Measurements from ENCODE around the gene ZCCHC24. TPM values are rescaled to one million over a fixed set of nuclear protein-coding genes. Genes with fewer than 3 reads are reported as not detected.
"Not testable (repeated sequence)": the region's sequence is repeated elsewhere in the genome, so short reads cannot be mapped to it uniquely, and the experiment has no call there.

Gene ZCCHC24
- total and polyA plus RNA-seq, 8 donors = 9.7 to 60.3 (median 34.3) TPM

DNA sequence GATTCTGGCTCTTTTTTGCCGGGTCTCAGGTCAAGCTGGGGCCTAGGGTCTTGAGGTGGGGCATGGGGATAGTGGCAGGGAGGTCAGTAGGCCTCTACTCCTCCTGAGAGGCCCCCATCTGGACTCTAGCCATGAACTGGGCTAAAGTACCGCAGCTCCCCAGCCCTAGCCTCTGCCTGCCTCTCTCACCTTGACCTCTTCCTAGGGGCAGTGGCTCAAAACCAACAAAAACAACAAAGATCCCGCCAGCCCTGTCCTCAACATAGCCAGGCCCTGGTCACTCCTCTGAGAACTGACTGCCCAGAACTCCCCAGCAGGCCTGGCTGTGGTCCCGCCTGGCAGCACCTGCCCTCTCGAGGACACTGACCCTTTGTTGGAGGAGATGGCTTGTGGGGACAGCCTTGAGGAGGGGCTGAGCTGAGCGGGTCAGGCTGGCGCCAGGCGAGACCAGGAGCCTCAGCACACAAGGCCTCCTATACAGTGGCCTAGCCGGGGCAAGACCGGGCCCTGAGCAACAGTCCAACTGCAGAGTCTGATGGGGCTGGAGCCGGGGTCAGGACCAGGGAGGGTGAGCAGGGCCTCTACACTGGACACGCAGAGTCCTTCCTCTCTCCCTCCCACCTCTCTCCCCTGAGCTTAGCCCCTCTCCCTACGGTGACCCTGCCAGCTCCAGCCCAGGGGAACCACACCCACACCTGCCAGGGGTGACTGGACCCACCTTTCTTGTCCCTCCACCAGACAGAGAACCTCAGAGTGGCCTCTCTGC, 109.8 kb downstream of the ZCCHC24 start:
- H3K27ac ChIP-seq = no peak overlapping the region
- H3K9me3 ChIP-seq = no peaks in the 10 kb centered on the region
- peaks cover 0 to 16% (median 7%) of the 10 kb centered on the region in 4 donors for H3K4me1 ChIP-seq
- H3K27me3 ChIP-seq = no peaks in the 10 kb centered on the region
- no peak for TF ChIP-seq EP300 (IDR thresholded peaks at IDR 0.05)
- no peak for TF ChIP-seq POLR2A (IDR thresholded peaks at IDR 0.05)
- TF ChIP-seq, protein P1, sequence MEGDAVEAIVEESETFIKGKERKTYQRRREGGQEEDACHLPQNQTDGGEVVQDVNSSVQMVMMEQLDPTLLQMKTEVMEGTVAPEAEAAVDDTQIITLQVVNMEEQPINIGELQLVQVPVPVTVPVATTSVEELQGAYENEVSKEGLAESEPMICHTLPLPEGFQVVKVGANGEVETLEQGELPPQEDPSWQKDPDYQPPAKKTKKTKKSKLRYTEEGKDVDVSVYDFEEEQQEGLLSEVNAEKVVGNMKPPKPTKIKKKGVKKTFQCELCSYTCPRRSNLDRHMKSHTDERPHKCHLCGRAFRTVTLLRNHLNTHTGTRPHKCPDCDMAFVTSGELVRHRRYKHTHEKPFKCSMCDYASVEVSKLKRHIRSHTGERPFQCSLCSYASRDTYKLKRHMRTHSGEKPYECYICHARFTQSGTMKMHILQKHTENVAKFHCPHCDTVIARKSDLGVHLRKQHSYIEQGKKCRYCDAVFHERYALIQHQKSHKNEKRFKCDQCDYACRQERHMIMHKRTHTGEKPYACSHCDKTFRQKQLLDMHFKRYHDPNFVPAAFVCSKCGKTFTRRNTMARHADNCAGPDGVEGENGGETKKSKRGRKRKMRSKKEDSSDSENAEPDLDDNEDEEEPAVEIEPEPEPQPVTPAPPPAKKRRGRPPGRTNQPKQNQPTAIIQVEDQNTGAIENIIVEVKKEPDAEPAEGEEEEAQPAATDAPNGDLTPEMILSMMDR (IDR thresholded peaks at IDR 0.05) = no peak
- no peak for TF ChIP-seq POLR2AphosphoS5 (IDR thresholded peaks at IDR 0.05)
- DNase-seq = no peak
- intact Hi-C loops (cut with DNase I; ENCODE audit: low total_unique reads) = no loop called here
- 67 to 77% (median 70%) methylated on average over 9 to 13 of the region's 13 CpGs for WGBS, 5 donors
- no peak overlapping the region for H3K4me3 ChIP-seq
- H3K36me3 ChIP-seq = no peaks in the 10 kb centered on the region

DNA sequence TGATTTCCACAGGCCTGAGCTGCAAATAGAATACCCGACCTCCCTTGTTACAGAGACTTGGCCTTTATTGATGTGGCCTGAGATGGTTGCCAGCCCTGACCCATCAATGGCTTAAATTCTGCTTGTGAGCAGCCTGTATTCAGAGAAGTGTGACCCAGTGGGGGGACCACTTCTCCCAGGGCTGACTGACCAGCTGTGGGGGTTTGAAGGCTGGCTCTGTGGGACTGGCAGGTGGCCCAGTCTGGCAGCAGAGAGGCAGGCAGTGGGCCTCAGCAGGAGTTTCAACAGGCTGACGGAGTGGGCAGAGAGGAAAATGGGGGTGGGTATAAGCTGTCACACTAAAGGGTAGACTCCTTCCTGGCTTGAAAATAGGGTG, 110.3 kb downstream of the ZCCHC24 start:
- intact Hi-C loops (cut with DNase I; ENCODE audit: low total_unique reads) = no loop called here
- WGBS, 5 donors = 72 to 91% (median 87%) methylated on average over 2 of the region's 2 CpGs
- H3K4me1 ChIP-seq = peaks cover 0 to 13% (median 3%) of the 10 kb centered on the region in 4 donors
- no peak for DNase-seq
- H3K4me3 ChIP-seq = no peak overlapping the region
- no peaks in the 10 kb centered on the region for H3K9me3 ChIP-seq
- no peaks in the 10 kb centered on the region for H3K36me3 ChIP-seq
- H3K27me3 ChIP-seq = no peaks in the 10 kb centered on the region
- H3K27ac ChIP-seq = no peak overlapping the region
- TF ChIP-seq EP300 (IDR thresholded peaks at IDR 0.05) (no peak), POLR2AphosphoS5 (IDR thresholded peaks at IDR 0.05) (no peak), POLR2A (IDR thresholded peaks at IDR 0.05) (no peak)
- TF ChIP-seq, protein P1 (IDR thresholded peaks at IDR 0.05) = no peak

- H3K9me3 ChIP-seq = no peaks in the 10 kb centered on the region
These were observed 110.9 kb downstream of the ZCCHC24 start for GRCh38 chr10:79334573-79334972.

GRCh38 chr10:79333513-79333912, 111.9 kb downstream of the ZCCHC24 start:
- no peaks in the 10 kb centered on the region for H3K9me3 ChIP-seq
- no peak overlapping the region for H3K4me3 ChIP-seq
- TF ChIP-seq POLR2AphosphoS5 (IDR thresholded peaks at IDR 0.05) = no peak
- TF ChIP-seq, protein P1 (IDR thresholded peaks at IDR 0.05) = no peak
- no peak for TF ChIP-seq EP300 (IDR thresholded peaks at IDR 0.05)
- no peak for TF ChIP-seq POLR2A (IDR thresholded peaks at IDR 0.05)
- WGBS, 5 donors = 88 to 96% (median 94%) methylated on average over 2 of the region's 2 CpGs
- no peak for DNase-seq
- intact Hi-C loops (cut with DNase I; ENCODE audit: low total_unique reads) = no loop called here
- peaks cover 0 to 13% (median 3%) of the 10 kb centered on the region in 4 donors for H3K4me1 ChIP-seq
- H3K27ac ChIP-seq = no peak overlapping the region
- no peaks in the 10 kb centered on the region for H3K27me3 ChIP-seq
- H3K36me3 ChIP-seq = no peaks in the 10 kb centered on the region

More at GRCh38 chr10:79334573-79334972, 110.9 kb downstream of the ZCCHC24 start:
- Histone ChIP-seq H3K4me1 (peaks cover 0 to 13% (median 3%) of the 10 kb centered on the region in 4 donors), H3K36me3 (no peaks in the 10 kb centered on the region), H3K27ac (no peak overlapping the region), H3K4me3 (no peak overlapping the region), H3K27me3 (no peaks in the 10 kb centered on the region)
- intact Hi-C loops (cut with DNase I; ENCODE audit: low total_unique reads) = no loop called here
- no peak for DNase-seq
- TF ChIP-seq POLR2AphosphoS5 (IDR thresholded peaks at IDR 0.05) (no peak), POLR2A (IDR thresholded peaks at IDR 0.05) (no peak), EP300 (IDR thresholded peaks at IDR 0.05) (no peak)
- TF ChIP-seq, protein P1 (IDR thresholded peaks at IDR 0.05) = no peak
- WGBS, 5 donors = 91 to 100% (median 95%) methylated on average over 2 of the region's 2 CpGs

DNA sequence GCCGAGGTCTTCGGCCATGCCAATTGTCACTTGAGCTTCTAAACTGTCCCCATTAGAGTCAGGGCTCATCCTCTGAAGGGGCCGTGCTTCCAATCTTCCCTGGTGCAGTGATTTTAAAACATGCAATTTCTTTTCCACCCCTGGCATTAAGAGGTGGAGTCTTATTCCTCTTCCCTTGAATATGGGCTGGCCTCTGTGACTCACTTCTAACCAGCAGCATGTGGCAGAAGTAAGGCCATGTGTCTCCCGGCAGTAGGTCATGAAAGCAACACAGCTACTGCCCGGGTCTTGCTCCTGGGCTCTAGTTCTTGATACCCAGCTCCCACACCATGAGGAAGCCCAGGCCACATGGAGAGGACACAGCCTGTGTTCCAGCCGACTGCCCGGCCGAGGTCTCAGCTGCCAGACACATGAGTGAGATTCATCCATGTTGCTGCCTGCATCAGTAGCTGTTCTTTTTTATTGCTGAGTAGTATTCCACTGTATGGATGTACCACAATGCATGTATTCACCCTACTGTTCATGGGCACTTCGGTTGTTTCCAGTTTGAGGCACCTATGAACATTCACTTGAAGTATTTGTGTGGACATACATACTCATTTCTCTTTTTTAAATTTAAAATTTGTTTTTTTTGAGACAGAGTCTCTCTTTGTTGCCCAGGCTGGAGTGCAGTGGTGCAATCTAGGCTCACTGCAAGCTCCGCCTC, 112.7 kb downstream of the ZCCHC24 start:
- DNase-seq; H3K27ac ChIP-seq; H3K4me3 ChIP-seq; H3K27me3 ChIP-seq; H3K36me3 ChIP-seq; H3K9me3 ChIP-seq; intact Hi-C loops (cut with DNase I; ENCODE audit: low total_unique reads): not testable (repeated sequence)
- 87 to 94% (median 92%) methylated on average over 2 to 5 of the region's 10 CpGs for WGBS, 5 donors
- peaks cover 0 to 13% (median 3%) of the 10 kb centered on the region in 4 donors for H3K4me1 ChIP-seq

Data from stomach (tissue), 9 donors.